Kidney (tissue), 22 donors: ENCODE results near the gene ZNF560. TPM values are rescaled to one million over a fixed set of nuclear protein-coding genes. Genes with fewer than 3 reads are reported as not detected.
A peak's percentile ranks its signal among the peaks of the same experiment; 100 is the strongest.
"Not testable (repeated sequence)": the region's sequence is repeated elsewhere in the genome, so short reads cannot be mapped to it uniquely, and the experiment has no call there.

Source experiments
- DNase-seq, 5 donors: peaks; one replicate each; pipeline ENCODE4 v3.0.0-alpha.2; 2013 to 2020
- FAIRE-seq: peaks from 2 replicates; lab custom pipeline; 2012; peaks lifted over from hg19 to GRCh38; lab: Jason Lieb, UNC
- H3K27ac ChIP-seq, 2 donors: one replicate each; pipeline ENCODE4 v1.7.0; 2013; ENCODE audit warnings: low read depth in 2 of 2, low read length in 2 of 2, inconsistent platforms in 1 of 2
- H3K27me3 ChIP-seq: one replicate; pipeline ENCODE4 v1.7.1; 2013; ENCODE audit warnings: low read length, inconsistent platforms; ENCODE audit not compliant: control insufficient read depth, insufficient read depth
- H3K36me3 ChIP-seq, 3 donors: one replicate each; pipeline versions ENCODE4 v1.7.0 to v1.7.1; 2013; ENCODE audit warnings: low read length in 3 of 3, control low read depth in 1 of 3, inconsistent platforms in 1 of 3; ENCODE audit not compliant: insufficient read depth in 3 of 3, control insufficient read depth in 2 of 3
- H3K4me1 ChIP-seq, 3 donors: one replicate each; pipeline versions ENCODE4 v1.7.0 to v1.7.1; 2013; ENCODE audit warnings: low read length in 3 of 3, inconsistent platforms in 1 of 3, low read depth in 1 of 3; ENCODE audit not compliant: control insufficient read depth in 2 of 3, insufficient read depth in 2 of 3
- H3K4me3 ChIP-seq, 3 donors: one replicate each; pipeline versions ENCODE4 v1.7.0 to v1.8.1; 2013; ENCODE audit warnings: low read length in 3 of 3, control low read depth in 1 of 3, inconsistent platforms in 1 of 3
- H3K9ac ChIP-seq, 3 donors: one replicate each; pipeline versions ENCODE4 v1.7.0 to v1.7.1; 2013; ENCODE audit warnings: low read length in 3 of 3, control low read depth in 1 of 3, inconsistent platforms in 1 of 3
- H3K9me3 ChIP-seq, 3 donors: one replicate each; pipeline versions ENCODE4 v1.7.0 to v1.7.1; 2013; ENCODE audit warnings: low read length in 3 of 3, control low read depth in 1 of 3, inconsistent platforms in 1 of 3; ENCODE audit not compliant: control insufficient read depth in 2 of 3, insufficient read depth in 1 of 3
- CTCF ChIP-seq: IDR thresholded peaks from 3 replicates; pipeline ENCODE4 v1.5.1; 2012; ENCODE audit warnings: mild to moderate bottlenecking, moderate library complexity, borderline replicate concordance; ENCODE audit not compliant: insufficient read depth; ENCODE audit errors: extremely low read depth
- intact Hi-C: fragments of 100-400 bp; cut with DNase I; formaldehyde crosslinking; loops from one replicate; pipeline ENCODE4 v1.11.1; 2022
- long read RNA-seq, 10 donors: library from polyadenylated mRNA in 1 of 10; unstranded in 1 of 10; transcript quantifications; one replicate each; pipeline ENCODE4 v2.0.0 and lab custom pipeline, GENCODE V29; 2021 to 2026
- polyA plus RNA-seq: library from polyadenylated mRNA; stranded (reverse); fragments of 350-450 nt; fragmentation: Illumina TruSeq; extraction: RNeasy Lipid Tissue Mini Kit (QIAGEN cat#74804); gene quantifications from one replicate; pipeline ENCODE4 v1.2.3, GENCODE V29; 2014; ENCODE audit warnings: low read depth, low replicate concordance; ENCODE audit not compliant: insufficient read depth
- total RNA-seq: library from RNA; stranded (reverse); fragmentation: NEBNext Ultra II Directional; extraction: Animal tissue kit (Norgen Biotek cat#: 25700); gene quantifications from one replicate; pipeline ENCODE4 v1.2.1, GENCODE V29; 2021
- donor health status: control.
- donor health status: control.
- donor health status: control.
- donor health status: control.
- donor health status: control.
- donor health status: DM: yes; HTN: yes; CAD: no.
- donor health status: Normal renal cell carcinoma (clear cell type).

Gene ZNF560
- total RNA-seq (not detected), polyA plus RNA-seq (not detected)
- long read RNA-seq, donor 1 = 0 reads
- long read RNA-seq, donor 2 = 0 reads
- long read RNA-seq, donor 3 = 0 reads
- long read RNA-seq, donor 4 = 0 reads
- long read RNA-seq, donor 5 = 0 reads
- long read RNA-seq, donor 6 = 0 reads
- long read RNA-seq, donor 7 = 0 reads
- long read RNA-seq, donor 8 = 0 reads
- long read RNA-seq, donor 9 = 0 reads
- long read RNA-seq, donor 10, partial matches to known transcripts = 0 of 1 reads
- long read RNA-seq, donor 10, other reads (novel, unspliced or antisense) = 0 of 1 reads

DNA sequence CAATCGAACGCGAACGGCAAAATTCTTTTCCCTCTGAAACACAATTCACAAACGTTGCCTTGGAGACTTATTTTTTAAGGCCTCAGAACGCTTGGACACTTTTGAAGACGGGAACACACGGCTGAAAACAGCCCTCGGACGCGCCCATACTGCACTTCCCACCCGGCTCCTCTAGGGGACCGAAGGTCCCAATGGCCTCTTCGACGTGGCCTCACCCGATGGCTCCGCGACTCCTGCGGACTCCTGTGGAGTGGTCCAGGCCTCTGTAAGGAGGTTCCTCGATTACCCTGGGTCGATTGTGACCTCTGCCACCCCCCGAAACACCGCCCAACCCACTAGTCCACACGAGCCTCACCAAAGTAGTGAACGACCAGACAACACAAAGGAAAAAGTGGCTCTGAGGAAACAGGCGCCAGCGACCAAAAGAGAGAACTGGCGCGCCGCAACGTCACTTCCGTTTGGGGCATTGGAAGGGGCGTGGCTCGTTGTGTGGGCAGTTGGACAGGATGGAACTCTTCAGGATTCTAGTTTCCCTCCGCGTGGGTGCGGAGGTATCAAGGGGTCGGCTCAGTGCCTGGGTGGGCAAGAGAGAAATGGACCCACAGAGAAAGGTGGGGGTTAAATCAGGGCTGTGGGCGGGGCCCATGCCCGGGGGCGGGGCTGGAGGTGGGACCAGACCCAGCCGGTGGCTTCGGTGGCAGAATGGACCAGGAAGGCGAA lies at the start of gene ZNF560:
TSS of gene ZNF560 (minus strand) at position 434 of the 720 bp plus-strand sequence. CDS start 23,303 bp downstream, outside the sequence.
- Histone ChIP-seq H3K9me3 (peaks cover 0 to 9% (median 3%) of the 10 kb centered on the region in 3 donors), H3K36me3 (no peaks in the 10 kb centered on the region), H3K4me3 (no peak within 1 kb of the TSS), H3K27me3 (no peaks in the 10 kb centered on the region), H3K27ac (no peak within 1 kb of the TSS), H3K4me1 (no peaks in the 10 kb centered on the region), H3K9ac (no peak within 1 kb of the TSS)
- DNase-seq (peak in 4 of 5 donors; percentile 25 to 38 (median 29)), FAIRE-seq (no peak)
- no peak for TF ChIP-seq CTCF
- intact Hi-C loops = no loop called here

DNA sequence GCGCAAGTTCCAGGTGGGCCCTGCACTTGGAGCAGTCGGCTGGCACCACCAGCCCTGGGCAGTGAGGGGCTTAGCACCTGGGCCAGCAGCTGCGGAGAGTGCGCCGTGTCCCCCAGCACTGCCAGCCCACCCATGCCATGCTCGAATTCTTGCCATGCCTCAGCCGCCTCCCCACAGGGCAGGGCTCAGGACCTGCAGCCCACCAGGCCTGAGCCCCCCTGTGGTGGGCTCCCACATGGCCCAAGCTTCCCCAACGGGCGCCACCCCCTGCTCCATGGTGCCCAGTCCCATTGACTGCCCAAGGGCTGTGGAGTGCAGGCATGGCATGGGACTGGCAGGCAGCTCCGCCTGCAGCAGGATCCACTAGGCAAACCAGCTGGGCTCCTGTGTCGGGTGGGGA lies 49.5 kb upstream of the ZNF560 start:
- no peaks in the 10 kb centered on the region for H3K36me3 ChIP-seq
- H3K9me3 ChIP-seq = peaks cover 0 to 14% (median 0%) of the 10 kb centered on the region in 3 donors
- no peak overlapping the region for H3K27ac ChIP-seq
- no peak overlapping the region for H3K9ac ChIP-seq
- intact Hi-C loops = no loop called here
- FAIRE-seq (no peak), DNase-seq (no peak)
- H3K4me1 ChIP-seq = no peaks in the 10 kb centered on the region
- TF ChIP-seq CTCF = no peak
- no peak overlapping the region for H3K4me3 ChIP-seq
- H3K27me3 ChIP-seq = no peaks in the 10 kb centered on the region

- H3K27ac ChIP-seq, DNase-seq, H3K9me3 ChIP-seq, H3K9ac ChIP-seq, H3K4me1 ChIP-seq, FAIRE-seq, H3K36me3 ChIP-seq, intact Hi-C loops, H3K27me3 ChIP-seq, H3K4me3 ChIP-seq: not testable (repeated sequence)
These were observed 42.9 kb upstream of the ZNF560 start for GRCh38 chr19:9541281-9541680.

- H3K27ac ChIP-seq, H3K4me1 ChIP-seq, H3K27me3 ChIP-seq, FAIRE-seq, intact Hi-C loops, DNase-seq, H3K4me3 ChIP-seq, H3K9ac ChIP-seq: not testable (repeated sequence)
- Histone ChIP-seq H3K9me3 (peaks cover 0 to 12% (median 3%) of the 10 kb centered on the region in 3 donors), H3K36me3 (peaks cover 9 to 11% (median 11%) of the 10 kb centered on the region in 3 donors)
These were observed 41.5 kb upstream of the ZNF560 start for GRCh38 chr19:9539921-9540320.

DNA sequence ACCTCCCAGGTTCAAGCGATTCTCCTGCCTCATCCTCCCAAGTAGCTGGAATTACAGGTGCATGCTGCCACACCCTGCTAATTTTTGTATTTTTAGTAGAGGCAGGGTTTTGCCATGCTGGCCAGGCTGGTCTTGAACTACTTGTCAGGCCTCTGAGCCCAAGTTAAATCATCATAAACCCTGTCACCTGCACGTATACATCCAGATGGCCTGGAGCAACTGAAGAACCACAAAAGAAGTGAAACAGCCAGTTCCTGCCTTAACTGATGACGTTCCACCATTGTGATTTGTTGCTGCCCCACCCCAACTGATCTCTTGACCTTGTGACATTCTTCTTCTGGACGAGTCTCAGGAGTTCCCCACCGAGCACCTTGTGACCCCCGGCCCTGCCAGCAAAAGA lies 40.8 kb upstream of the ZNF560 start:
- peak overlapping the region in 1 of 3 donors; percentile 59 for H3K9ac ChIP-seq
- intact Hi-C loops = not testable (repeated sequence)

More for the DNA sequence above, 40.8 kb upstream of the ZNF560 start:
- not testable (repeated sequence) for H3K27me3 ChIP-seq, FAIRE-seq, H3K4me1 ChIP-seq
- DNase-seq = peak in 1 of 5 donors; percentile 38
- peaks cover 0 to 12% (median 3%) of the 10 kb centered on the region in 3 donors for H3K9me3 ChIP-seq
- peak overlapping the region; percentile 74 to 96 (median 96) for H3K4me3 ChIP-seq
- H3K27ac ChIP-seq = peak overlapping the region; percentile 95 to 97
- peaks cover 11 to 18% (median 17%) of the 10 kb centered on the region in 3 donors for H3K36me3 ChIP-seq
